ENCODE results near the gene CSNK1A1. TPM values are rescaled to one million over a fixed set of nuclear protein-coding genes. Genes with fewer than 3 reads are reported as not detected.

The CSNK1A1 gene
- total and polyA plus RNA-seq, 3 donors from 2014 or later, result 129 to 192 (median 148) TPM

- DNase-seq, result no peak
Observed at GRCh38 chr5:149456597-149457392, 94.4 kb downstream of the CSNK1A1 start.

GRCh38 chr5:149455889-149456409 lies 95.3 kb downstream of the CSNK1A1 start:
- Histone ChIP-seq H3K4me3 (no peak overlapping the region), H3K27ac (peak overlapping the region; percentile 42 to 86), H3K27me3 (no peaks in the 10 kb centered on the region), H3K36me3 (ENCODE audit: low read depth, missing control alignments) (no peaks in the 10 kb centered on the region), H3K4me1 (peaks cover 13% of the 10 kb centered on the region), H3K9me3 (no peaks in the 10 kb centered on the region)
- WGBS, 2 donors, result 63 to 69% methylated on average over 9 to 13 of the region's 13 CpGs
- intact Hi-C loops (cut with DNase I; ENCODE audit: low total_unique reads), result no loop called here
- no peak for TF ChIP-seq CTCF (IDR thresholded peaks at IDR 0.05)
- no peak for TF ChIP-seq POLR2A (IDR thresholded peaks at IDR 0.05)
- no peak for DNase-seq

More at GRCh38 chr5:149456597-149457392, 94.4 kb downstream of the CSNK1A1 start:
- Histone ChIP-seq H3K4me1 (peaks cover 9% of the 10 kb centered on the region), H3K9me3 (no peaks in the 10 kb centered on the region), H3K36me3 (ENCODE audit: low read depth, missing control alignments) (no peaks in the 10 kb centered on the region), H3K27me3 (no peaks in the 10 kb centered on the region), H3K27ac (peak overlapping the region; percentile 42 to 86), H3K4me3 (no peak overlapping the region)
- TF ChIP-seq CTCF (IDR thresholded peaks at IDR 0.05) (no peak), POLR2A (IDR thresholded peaks at IDR 0.05) (no peak)
- intact Hi-C loops (cut with DNase I; ENCODE audit: low total_unique reads), result no loop called here
- 51 to 66% methylated on average over 6 of the region's 6 CpGs for whole genome bisulfite sequencing, 2 donors

- Histone ChIP-seq H3K27me3 (no peaks in the 10 kb centered on the region), H3K4me3 (no peak overlapping the region), H3K4me1 (peaks cover 25% of the 10 kb centered on the region), H3K36me3 (ENCODE audit: low read depth, missing control alignments) (no peaks in the 10 kb centered on the region), H3K9me3 (no peaks in the 10 kb centered on the region), H3K27ac (peak overlapping the region in 1 of 2 donors; percentile 88)
- no peak for TF ChIP-seq POLR2A (IDR thresholded peaks at IDR 0.05)
- TF ChIP-seq CTCF (IDR thresholded peaks at IDR 0.05), result no peak
- DNase-seq, result no peak
- intact Hi-C loops (cut with DNase I; ENCODE audit: low total_unique reads), result no loop called here
- 85% methylated on average over 9 to 10 of the region's 10 CpGs for WGBS, 2 donors
Observed at GRCh38 chr5:149453618-149454415, 97.4 kb downstream of the CSNK1A1 start.

GRCh38 chr5:149452665-149453617 lies 98.3 kb downstream of the CSNK1A1 start:
- TF ChIP-seq POLR2A (IDR thresholded peaks at IDR 0.05), result no peak
- TF ChIP-seq CTCF (IDR thresholded peaks at IDR 0.05), result no peak
- peaks cover 25% of the 10 kb centered on the region for H3K4me1 ChIP-seq
- no peaks in the 10 kb centered on the region for H3K9me3 ChIP-seq
- DNase-seq, result no peak
- H3K27me3 ChIP-seq, result no peaks in the 10 kb centered on the region
- intact Hi-C loops (cut with DNase I; ENCODE audit: low total_unique reads), result no loop called here
- WGBS, 2 donors, result 71 to 80% methylated on average over 14 to 16 of the region's 16 CpGs
- peak overlapping the region in 1 of 2 donors; percentile 88 for H3K27ac ChIP-seq
- no peaks in the 10 kb centered on the region for H3K36me3 ChIP-seq (ENCODE audit: low read depth, missing control alignments)
- H3K4me3 ChIP-seq, result no peak overlapping the region
